ENCODE data around the gene KCNQ1.

Gene KCNQ1

DNA sequence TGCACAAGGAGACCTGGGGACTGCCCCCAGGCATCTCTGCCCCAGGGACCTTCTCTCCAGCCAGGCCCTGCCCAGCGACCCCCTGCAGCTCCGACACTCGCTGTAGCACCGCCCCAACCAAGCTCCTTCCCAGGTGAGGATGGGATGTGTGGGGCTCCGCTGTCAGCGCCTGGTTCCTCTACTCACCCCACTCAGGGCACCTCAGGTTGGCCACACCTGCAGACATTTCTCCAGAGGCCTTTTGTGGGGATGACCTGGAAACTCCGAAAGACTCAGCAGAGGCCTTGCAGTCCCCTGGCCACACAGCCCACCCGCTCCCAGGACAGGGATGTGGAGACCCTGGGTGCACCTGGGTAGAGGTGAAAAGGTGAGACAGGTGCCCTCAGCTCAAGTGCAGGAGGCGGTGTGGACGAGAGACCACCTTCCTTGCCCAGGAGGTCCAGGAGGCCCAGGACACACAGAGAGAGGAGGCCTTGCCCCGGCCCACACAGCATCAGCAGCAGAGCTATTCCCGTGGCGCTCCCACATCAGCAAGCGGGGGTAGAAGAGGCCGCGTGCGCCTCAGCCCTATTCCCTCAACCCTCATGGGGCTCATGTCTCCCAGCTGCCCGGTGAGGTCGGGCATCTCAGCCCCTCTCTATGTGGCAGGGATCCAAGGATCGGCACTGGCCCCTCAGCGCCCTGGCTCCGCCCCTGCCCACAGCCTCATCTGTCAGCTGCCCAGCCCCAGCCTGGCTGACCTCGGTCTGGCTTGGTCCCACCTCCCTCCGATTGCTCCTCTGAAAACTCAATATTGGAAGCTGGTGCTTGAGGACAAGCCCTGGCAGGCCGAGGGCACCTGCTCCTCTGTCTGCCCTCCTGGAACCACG lies 21.4 kb upstream of the KCNQ1 start:
- in situ Hi-C loops (cut with MboI; ENCODE audit: low sequenced_read_pairs), result loop anchor here (10.0 kb wide), 1 partner anchor 471 kb away; no protein-coding TSS in a partner anchor

DNA sequence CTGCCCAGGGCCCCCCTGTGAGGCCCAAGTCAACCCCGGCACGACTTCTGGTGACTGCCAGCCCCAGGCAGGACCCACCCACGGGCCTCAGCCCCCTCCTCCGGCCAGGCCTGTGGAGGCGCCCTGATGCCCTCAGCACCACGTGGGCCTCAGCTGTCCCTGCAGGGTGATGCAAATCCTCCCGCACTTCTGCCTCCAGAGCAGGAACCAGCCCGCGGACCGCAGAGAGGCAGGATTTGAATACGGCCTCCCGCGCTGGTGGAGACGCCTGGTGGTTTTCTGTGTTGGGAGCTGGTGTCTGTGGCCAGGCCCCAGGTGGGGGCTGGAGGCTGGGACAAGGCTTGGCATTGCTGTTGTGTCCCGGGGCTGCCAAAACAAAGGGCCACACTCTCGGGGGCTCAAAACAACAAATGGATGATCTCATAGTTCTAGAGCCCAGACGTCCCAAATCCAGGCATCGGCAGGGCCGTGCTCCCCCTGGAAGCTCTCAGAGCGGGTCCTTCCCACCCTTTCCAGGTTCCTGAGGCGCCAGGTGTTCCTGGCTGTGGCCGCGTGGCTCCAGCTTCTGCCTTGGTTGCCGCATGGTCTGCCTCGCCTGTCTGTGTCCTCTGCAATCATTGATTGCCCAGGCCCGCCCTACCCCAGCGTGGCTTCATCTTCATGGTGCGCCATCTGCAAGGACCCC lies 19.9 kb upstream of the KCNQ1 start:
- in situ Hi-C loops (cut with MboI; ENCODE audit: low sequenced_read_pairs), result loop anchor here (5.0 to 10.0 kb wide), 2 partner anchors 107 to 470 kb away; no protein-coding TSS in a partner anchor

DNA sequence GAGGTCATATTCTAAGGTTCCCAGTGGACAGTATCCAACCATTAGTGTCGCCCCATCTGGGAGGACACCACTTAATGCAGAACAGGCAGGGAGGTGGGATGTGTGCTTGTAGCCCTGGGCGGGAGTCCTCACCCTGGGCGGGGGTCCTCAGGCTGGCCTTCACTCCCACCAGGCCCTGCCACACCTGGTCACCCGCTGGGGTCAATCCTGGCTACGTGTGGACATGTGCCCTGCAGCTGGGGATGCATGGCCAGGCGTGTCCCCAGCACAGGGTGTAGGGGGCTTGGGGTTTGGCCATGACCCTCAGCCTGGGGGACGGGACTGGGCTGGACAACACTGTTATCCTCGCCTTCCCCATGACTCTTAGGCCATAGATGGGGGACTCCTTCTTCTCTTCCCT lies 19.3 kb upstream of the KCNQ1 start:
- in situ Hi-C loops (cut with MboI; ENCODE audit: low sequenced_read_pairs), result loop anchor here (5.0 to 10.0 kb wide), 2 partner anchors 107 to 469 kb away; no protein-coding TSS in a partner anchor

DNA sequence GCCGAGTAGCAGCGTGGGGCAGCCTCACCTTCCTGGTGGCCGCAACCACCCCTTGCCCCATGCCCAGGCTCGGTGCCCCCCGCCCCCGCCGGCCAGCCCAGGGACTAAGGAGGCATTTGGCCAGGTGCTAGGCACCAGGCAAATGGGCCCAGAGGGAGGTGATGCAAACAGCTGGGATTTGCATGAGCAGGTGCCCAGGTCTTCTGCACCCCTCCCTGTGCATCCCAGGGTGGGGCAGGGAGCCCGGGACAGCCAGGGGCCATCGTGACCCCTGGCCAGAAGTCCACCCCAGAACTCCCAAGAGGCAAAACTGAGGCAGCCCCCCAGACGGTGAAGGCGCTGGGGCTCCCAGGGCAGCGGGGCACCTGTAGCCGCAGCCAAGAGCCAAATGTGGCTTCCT lies 18.6 kb upstream of the KCNQ1 start:
- in situ Hi-C loops (cut with MboI; ENCODE audit: low sequenced_read_pairs), result loop anchor here (5.0 to 10.0 kb wide), 2 partner anchors 106 to 469 kb away; no protein-coding TSS in a partner anchor

DNA sequence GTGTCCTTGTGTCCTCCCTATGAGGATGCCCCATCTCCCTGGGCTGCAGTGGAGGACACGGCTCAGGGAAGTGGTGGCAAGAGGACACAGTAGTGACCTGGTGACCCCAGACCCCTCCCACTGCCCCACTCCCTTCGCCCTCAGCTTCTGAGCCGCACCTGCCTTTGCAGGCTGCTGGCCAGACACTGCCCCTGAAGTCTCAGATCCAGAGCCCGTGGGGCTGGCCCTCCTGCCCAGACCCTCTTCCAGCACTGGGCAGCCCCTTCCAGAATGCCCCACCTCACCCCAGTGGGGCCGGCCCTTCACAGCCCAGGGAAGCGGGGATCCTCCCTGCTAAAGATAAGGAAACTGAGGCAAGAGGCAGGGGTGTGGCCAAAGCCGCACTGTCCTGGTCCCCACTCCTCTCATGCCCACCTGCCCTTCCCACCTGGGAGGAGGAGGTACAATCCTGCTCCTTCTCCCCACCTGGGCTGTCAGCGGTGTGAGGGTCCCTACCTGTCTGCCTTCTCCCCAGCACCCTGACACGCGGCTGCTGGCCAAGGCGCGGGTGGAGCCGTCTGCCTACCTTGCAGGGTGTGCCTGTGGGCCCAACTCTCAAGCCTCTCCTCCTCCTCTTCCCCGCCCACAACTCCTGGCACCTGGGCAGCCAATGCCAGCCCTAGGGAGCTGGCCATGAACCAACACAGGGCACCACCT lies 17.8 kb upstream of the KCNQ1 start:
- in situ Hi-C loops (cut with MboI; ENCODE audit: low sequenced_read_pairs), result loop anchor here (5.0 to 10.0 kb wide), 2 partner anchors 105 to 468 kb away; no protein-coding TSS in a partner anchor

DNA sequence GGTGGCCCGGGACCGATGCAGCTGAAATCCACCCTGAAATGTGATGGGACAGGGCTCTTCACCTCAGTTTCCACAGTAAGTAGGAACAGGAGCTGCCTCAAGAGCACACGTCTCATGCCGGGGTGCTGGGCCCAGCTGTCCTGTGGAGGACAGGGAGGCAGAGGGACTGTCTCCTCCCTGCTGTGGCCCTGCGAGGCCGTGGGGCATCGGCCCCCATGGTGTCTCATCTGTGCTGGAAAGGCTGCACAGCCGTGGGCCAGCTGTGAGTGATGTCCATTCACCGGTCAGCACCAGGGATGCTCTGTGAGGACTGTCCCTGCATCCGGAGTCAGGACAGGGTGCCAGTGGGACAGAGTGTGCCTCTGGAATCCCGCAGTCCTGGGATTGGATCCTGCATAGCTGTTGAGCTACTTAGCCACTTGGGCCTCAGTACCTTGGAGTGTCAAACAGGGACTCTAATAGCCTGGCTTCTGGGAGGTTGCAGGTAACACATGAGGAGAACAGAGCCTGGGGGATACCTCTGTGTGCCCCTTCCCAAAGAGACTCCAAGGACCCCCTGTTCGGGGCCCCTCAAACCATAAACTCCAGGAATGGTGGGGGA lies 17.0 kb upstream of the KCNQ1 start:
- in situ Hi-C loops (cut with MboI; ENCODE audit: low sequenced_read_pairs), result loop anchor here (5.0 to 10.0 kb wide), 2 partner anchors 104 to 467 kb away; no protein-coding TSS in a partner anchor

DNA sequence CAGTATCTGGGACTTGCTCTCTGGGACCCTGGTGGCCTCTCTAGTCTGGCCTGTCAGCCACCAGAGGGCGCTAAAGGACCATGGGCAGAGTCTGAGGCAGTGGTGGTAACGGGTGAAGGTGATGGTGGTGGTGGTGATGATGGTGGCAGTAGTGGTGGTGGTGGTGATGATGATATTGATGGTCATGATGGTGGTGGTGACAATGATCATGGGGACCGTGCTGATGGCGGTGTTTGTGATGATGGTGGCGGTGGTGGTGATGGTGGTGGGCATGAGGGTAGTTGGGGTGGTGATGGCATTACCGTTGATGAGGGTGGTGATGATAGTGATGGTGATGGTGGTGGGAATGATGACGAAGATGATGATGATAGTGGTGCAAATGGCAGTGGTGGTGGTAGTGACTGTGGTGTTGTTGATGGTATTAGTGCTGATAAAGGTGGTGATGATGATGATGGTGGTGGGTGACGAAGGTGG lies 16.4 kb upstream of the KCNQ1 start:
- in situ Hi-C loops (cut with MboI; ENCODE audit: low sequenced_read_pairs), result loop anchor here (5.0 to 10.0 kb wide), 2 partner anchors 104 to 466 kb away; no protein-coding TSS in a partner anchor

DNA sequence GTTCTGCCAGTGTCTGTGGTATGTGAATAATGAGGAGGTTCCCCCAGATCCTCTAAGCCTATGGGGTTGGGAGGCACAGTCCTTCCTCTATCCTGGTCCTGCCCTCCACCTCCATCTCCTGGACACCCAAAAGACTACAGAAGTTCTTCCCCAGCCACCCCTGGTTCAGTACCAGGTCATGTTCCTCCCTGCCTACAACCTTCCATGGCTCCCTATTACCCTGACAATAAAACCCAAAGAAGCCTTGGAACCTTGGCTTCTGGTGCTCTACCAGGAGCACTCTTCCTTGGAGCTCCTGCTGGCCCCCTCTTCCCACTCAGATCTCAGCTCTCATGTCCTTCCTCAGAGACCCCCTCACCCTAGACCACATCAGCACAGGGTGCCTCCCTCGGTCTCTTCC lies 13.4 kb upstream of the KCNQ1 start:
- in situ Hi-C loops (cut with MboI; ENCODE audit: low sequenced_read_pairs), result loop anchor here (10.0 kb wide), 1 partner anchor 83 kb away; no protein-coding TSS in a partner anchor

DNA sequence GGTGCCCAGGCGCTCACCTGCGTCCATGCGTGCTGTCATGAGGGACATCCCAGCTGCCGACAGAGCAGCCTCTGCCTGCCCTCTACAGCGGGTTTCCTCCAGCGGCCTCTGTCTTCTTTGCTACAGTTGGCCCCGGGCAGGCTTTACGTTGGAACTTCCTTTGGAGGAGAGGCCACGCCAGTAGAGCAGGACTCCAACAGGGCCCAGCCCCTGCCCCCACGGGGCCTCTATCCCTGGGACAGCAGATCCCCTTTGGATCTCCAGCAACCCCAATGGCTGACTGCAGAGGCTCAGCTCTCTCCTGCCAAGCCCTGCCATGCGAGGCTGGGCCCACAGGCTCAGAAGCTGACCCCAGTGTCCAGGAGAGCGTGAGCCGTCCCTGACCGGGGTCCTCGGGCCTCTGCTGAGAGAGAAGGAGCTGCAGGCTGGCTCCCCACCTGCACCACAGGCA lies 12.6 kb upstream of the KCNQ1 start:
- in situ Hi-C loops (cut with MboI; ENCODE audit: low sequenced_read_pairs), result loop anchor here (10.0 kb wide), 1 partner anchor 83 kb away; no protein-coding TSS in a partner anchor

DNA sequence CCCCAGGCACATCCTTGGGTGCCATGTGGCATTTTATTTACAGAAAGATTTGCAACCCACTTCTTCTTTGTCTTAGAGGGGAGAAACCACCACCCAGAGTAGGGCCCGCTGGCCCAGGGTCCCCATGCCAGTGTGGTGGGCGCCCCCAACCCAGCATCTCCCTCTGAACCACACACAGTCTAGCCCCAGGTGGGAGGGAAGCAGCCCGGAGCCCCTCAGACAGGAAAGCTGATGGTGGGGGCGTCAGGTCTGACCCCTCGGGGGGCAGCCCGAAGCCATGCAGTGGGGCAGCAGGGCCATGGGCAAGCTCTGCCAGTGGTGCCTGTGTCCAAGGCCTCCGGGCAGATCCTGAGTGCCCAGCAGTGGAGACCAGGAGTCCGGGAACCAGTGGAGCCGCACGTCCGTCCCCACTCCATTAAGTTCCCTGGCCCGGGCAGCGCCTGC lies 12.2 kb upstream of the KCNQ1 start:
- in situ Hi-C loops (cut with MboI; ENCODE audit: low sequenced_read_pairs), result loop anchor here (10.0 kb wide), 1 partner anchor 82 kb away; no protein-coding TSS in a partner anchor

DNA sequence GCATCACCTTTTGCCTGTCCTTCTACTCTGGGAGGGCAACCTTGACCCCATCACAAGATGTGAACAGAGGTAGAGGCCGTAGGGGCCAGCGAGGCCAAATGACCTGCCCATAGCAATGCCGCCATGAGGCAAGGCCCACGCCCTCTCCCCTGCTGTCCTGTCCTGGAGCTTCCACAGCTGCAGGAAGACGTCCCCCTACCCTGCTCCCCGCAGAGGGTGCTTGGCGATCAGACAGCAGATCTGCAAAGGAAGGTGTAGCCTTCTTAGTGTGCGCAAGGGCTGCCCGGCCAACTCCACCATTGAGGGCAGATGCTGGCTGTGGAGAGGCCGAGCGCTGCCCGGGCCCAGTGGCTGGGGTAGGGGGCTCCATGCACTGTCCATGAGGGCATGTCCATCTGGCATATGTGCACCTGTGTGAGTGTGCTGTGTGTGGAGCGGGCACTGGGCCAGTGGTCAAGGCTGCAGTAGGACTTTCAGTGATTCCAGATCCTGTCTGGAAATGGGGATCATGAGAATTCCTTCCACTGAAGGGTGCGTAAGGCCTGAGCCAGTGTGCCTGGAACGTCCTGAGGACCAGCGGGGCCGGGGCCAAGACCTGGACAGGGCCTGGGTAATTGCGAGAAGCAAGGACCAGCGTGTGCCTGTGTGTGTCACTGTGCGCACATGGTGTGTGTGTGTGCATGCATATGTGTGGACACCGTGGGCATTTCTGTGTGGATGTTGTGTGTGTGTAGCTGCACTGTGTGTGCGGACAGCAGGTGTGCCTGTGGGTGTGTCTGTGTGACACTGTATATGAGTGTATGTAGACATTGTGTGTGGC lies 11.5 kb upstream of the KCNQ1 start:
- in situ Hi-C loops (cut with MboI; ENCODE audit: low sequenced_read_pairs), result loop anchor here (10.0 kb wide), 1 partner anchor 81 kb away; no protein-coding TSS in a partner anchor

DNA sequence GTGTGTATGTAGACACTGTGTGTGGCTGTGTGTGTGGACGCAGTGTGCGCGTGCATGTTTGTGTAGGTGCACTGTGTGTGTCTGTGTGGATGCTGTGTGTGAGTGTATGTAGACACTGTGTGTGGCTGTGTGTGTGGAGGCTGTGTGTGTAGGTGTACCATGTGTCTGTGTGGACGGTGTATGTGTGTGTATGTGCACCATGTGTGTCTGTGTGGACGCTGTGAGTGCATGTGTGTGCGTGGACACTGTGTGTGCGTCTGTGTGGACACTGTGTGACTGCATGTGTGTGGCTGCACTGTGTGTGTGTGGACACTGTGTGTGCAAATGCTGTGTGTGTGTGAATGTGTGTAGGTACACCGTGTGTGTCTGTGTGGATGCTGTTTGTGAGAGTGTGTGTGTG lies 10.8 kb upstream of the KCNQ1 start:
- in situ Hi-C loops (cut with MboI; ENCODE audit: low sequenced_read_pairs), result loop anchor here (10.0 kb wide), 1 partner anchor 81 kb away; no protein-coding TSS in a partner anchor

DNA sequence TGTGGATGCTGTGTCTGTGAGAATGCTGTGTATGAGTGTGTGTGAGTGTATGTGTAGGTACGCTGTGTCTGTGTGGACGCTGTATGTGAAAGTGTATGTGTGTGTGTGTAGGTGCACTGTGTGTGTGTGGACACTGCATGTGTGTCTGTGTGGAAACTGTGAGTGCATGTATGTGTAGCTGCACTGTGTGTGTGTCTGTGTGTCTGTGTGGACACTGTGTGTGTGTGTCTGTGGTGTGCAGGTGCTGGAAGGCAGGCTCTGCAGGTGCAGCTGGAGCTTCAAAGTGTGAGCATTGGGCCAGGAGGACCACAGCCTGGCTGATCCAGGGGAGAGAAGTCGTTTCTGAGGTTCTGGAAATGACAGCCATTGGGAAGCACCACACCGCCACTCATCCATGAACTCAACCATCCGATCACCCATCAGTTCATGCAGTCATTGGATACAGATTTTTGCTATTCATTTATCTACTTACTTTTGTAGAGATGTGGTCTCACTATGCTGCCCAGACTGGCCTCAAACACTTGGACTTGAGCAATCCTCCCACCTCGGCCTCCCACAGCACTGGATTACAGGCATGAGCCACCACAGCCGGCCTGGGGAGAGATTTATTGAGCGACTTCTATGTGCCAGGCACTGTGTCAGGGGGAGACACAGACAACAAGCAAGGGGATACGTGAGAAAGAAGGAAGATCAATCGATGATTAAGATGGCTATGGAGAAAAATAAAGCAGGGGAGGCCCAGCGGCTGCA lies 10.1 kb upstream of the KCNQ1 start:
- in situ Hi-C loops (cut with MboI; ENCODE audit: low sequenced_read_pairs), result loop anchor here (10.0 kb wide), 1 partner anchor 80 kb away; no protein-coding TSS in a partner anchor

DNA sequence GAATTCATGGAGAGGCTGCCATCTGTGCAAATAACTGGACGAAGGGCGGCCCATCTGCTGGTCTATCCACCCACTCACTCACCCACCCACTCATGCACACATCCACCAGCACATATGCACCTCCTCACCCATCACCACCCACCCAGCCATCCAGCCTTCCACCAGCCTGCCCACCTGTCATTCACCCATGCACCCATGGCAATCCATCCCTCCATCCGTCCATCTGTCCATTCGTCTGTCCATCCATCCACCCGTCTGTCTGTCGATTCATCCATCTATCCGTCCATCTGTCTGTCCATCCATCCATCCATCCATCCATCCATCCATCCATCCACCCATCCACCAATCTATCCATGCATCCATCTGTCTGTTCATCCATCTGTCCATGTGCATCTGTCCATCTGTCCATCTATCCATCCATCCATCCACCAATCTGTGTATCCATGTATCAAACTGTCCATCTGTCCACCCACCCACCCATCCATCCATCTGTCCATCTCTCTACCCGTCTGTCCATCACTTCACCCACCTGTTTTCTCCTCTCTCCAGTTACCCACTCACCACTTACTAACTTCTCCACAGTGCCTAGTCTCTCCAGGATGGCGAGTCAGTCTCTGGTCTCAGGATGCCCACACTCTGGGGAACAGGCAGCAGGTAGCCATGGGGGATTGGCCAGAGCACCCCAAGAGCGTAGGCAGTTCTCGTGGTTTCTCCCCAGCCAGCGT lies 9.4 kb upstream of the KCNQ1 start:
- in situ Hi-C loops (cut with MboI; ENCODE audit: low sequenced_read_pairs), result loop anchor here (10.0 kb wide), 1 partner anchor 79 kb away; no protein-coding TSS in a partner anchor

DNA sequence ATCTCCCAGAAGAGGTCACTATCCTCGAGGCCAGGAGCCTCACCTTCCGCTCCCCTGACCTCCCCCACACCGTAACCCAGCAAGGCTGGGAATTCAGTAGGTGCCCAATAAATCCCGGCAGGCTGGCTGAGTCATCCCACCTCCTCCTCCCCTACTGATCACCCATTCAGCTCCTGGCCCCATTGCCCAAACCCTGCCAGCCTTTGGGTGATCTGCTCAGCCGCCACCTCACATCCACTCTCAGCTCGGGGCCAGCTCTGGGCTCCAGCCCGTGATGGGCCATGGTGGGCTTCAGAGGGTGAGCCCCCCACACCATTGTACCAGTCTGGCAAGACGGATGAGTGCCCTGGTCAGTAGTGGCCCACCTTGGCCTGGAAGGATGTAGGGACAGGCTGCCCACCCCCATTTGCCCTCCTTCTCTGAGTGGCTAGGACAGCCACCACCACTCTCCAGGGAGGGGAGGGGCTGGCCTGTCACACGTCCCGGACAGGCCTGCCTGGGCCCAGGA lies 8.7 kb upstream of the KCNQ1 start:
- in situ Hi-C loops (cut with MboI; ENCODE audit: low sequenced_read_pairs), result loop anchor here (10.0 kb wide), 1 partner anchor 79 kb away; no protein-coding TSS in a partner anchor

DNA sequence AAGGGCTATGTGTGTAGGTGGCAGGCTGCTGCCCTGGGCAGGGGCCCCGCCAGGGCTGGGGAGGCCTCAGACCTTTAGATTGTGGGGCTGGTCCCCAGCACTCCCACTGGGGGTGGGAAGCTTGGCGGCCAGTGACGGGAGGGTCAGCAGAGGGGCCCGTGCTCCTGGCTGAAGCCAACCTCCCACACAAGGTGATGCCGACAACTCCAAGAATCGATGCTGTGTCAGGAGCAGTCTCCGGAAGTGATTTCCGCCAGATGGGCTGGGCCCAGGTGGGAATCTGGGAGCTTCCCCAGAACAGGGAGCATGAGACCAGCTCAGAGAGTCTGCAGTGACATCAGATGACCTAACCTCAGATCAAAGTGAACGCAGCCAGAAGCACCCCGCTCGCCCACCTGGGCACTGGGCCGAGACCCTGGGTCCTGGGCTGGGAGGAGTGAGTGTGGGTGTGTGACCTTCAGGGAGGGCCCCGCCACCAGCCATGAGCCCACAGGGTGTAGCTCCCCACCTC lies 8.2 kb upstream of the KCNQ1 start:
- in situ Hi-C loops (cut with MboI; ENCODE audit: low sequenced_read_pairs), result loop anchor here (10.0 kb wide), 1 partner anchor 78 kb away; no protein-coding TSS in a partner anchor

DNA sequence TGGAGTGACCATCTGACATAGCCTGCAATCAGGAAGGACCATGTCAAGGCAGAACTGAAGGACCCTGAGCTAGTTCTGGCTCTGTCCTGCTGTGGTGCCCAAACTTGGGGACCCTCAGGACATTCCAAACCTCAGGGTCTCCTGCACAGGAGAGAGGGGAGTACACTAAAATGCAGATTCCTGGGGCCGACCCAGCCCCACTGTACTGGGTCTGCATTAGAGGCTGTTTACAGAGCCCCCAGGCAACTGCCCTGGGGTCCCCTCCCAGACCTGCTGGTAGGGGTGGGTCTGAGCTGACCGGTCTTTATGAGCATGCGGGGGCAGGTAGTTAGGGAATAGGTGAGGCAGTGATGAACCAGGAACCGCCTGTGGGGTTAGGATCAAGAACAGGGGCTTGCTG lies 7.3 kb upstream of the KCNQ1 start:
- in situ Hi-C loops (cut with MboI; ENCODE audit: low sequenced_read_pairs), result loop anchor here (10.0 kb wide), 1 partner anchor 77 kb away; no protein-coding TSS in a partner anchor
